Sigmoid colon (tissue), 4 donors: Measurements from ENCODE around the gene BTBD9.

Source experiments
- CTCF ChIP-seq, 4 experiments: fragments of 450-650 bp in 3 of 4; fragments of 200-600 bp in 1 of 4; IDR thresholded peaks; one replicate each; pipeline ENCODE4 v1.5.1; 2016 to 2019; ENCODE audit warnings: antibody characterized with exemption in 4 of 4, mild to moderate bottlenecking in 3 of 4, moderate library complexity in 2 of 4
- POLR2A ChIP-seq, 2 donors: fragments of 450-650 bp; IDR thresholded peaks; one replicate each; pipeline ENCODE4 v1.6.1; 2016; ENCODE audit warnings: antibody characterized with exemption in 2 of 2, mild to moderate bottlenecking in 2 of 2, moderate library complexity in 2 of 2
- POLR2AphosphoS5 ChIP-seq, 4 donors: sonication (generic); formaldehyde crosslinking; IDR thresholded peaks; one replicate each; pipeline ENCODE4 v1.6.1; 2017; ENCODE audit warnings: antibody characterized with exemption in 4 of 4

GRCh38 chr6:38354905-38355304 is 284.8 kb downstream of the BTBD9 start:
- no peak for TF ChIP-seq CTCF (IDR thresholded peaks at IDR 0.05)
- no peak for TF ChIP-seq POLR2AphosphoS5 (IDR thresholded peaks at IDR 0.05)
- no peak for TF ChIP-seq POLR2A (IDR thresholded peaks at IDR 0.05)
